GM19035 (cell line): Measurements from ENCODE around the gene KCNE2.
A peak's percentile ranks its signal among the peaks of the same experiment; 100 is the strongest.

Experiments used
- ATAC-seq: cut with Tn5 transposase; IDR thresholded peaks from one replicate; pipeline ENCODE4 v1.9.1; 2021; ENCODE audit not compliant: unreplicated experiment

Gene KCNE2

GRCh38 chr21:34363733-34364132 is at the start of gene KCNE2:
Gene KCNE2, plus strand, starts transcription at chr21:34364006. Its CDS starts 6,473 bp downstream, at chr21:34370479.
- no peak for ATAC-seq

GRCh38 chr21:34319585-34319984 is 44.2 kb upstream of the KCNE2 start:
- ATAC-seq, result no peak

GRCh38 chr21:34320011-34320410 is 43.8 kb upstream of the KCNE2 start:
- no peak for ATAC-seq

- ATAC-seq, result no peak
Measured at GRCh38 chr21:34330055-34330454, 33.8 kb upstream of the KCNE2 start.

DNA sequence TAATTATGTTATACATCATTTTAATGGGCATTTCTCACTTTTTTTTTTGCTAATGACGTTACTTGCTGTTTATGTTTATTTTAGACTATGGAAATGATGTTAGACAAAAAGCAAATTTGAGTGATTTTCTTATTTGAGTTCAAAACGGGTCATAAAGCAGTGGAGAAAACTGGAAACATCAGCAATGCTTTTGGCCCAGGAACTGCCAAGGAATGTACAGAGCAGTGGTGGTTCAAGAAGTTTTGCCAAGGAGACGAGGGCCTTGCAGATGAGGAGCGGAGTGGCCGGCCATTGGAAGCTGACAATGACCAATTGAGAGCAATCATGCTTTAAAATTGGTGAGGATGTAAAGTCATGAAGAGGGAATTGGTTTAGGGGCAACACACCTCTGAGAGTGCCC is 32.1 kb upstream of the KCNE2 start:
- no peak for ATAC-seq

GRCh38 chr21:34332347-34332746 is 31.5 kb upstream of the KCNE2 start:
- ATAC-seq, result no peak

DNA sequence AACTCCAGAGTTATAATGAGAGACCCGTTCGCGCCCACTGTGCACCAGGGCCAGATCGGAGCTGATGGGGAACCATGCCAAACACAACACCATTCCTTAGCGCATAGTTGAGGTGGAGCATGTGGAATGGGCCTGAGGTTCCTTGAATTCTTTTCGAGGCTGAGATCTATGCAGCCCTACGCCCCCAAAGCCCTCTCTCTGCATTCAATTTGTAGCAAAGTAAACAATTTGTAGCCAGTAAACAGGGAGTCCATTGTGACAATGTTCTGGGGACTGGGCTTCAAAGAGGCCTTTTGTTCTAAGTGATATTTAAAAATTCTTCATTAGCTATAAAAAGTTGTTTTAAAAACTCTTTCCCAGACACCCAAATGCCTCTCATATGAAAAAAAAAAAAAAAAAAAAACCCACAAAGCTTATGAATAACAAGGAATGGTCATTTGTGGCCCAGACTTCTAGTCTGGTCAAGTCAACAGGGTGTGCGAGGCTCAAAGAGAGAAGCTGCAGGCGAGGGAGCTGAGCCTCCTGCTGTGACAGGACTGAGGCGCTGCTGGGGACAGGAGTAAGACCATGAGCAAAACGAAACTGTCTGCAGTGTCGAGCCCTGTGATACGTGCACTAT is 30.6 kb upstream of the KCNE2 start:
- ATAC-seq, result no peak

GRCh38 chr21:34335316-34335715 is 28.5 kb upstream of the KCNE2 start:
- no peak for ATAC-seq

- ATAC-seq, result no peak
Measured at GRCh38 chr21:34336245-34336644, 27.6 kb upstream of the KCNE2 start.

DNA sequence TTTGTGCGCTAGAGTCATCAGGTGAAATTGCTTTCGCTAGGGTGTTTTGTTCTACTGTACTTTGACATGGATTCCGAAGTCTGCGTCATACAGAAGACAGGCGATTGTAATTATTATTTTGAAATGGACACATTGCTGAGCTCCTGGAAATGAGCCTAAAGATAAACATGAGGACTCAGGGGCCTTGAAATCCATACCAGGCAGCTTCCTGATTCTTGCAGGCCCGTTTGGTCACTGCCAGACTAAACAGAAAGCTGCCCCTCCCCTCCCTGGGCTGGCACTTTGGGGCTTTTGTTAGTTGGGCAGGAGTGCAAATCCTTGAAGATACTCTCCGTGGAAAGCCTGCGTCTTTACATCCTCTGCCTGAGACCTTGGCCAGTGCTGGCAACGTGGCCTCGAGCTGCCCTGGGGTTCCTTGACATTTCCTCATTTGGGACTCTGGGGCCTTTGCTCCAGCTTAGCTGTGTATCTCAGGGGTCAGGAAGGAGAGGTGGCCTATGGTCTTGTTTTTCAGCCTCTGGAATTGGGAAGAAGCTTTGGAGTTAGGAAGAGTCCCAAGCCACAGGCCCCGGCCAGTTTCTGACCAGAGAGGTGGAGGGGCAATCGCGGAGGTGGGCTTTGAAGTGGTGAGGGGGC is 26.9 kb upstream of the KCNE2 start:
- no peak for ATAC-seq

GRCh38 chr21:34337741-34338140 is 26.1 kb upstream of the KCNE2 start:
- no peak for ATAC-seq

- ATAC-seq, result no peak
Measured at GRCh38 chr21:34338226-34338625, 25.6 kb upstream of the KCNE2 start.

- ATAC-seq, result no peak
Measured at GRCh38 chr21:34340061-34340460, 23.7 kb upstream of the KCNE2 start.

- ATAC-seq, result no peak
Measured at GRCh38 chr21:34342476-34342875, 21.3 kb upstream of the KCNE2 start.

DNA sequence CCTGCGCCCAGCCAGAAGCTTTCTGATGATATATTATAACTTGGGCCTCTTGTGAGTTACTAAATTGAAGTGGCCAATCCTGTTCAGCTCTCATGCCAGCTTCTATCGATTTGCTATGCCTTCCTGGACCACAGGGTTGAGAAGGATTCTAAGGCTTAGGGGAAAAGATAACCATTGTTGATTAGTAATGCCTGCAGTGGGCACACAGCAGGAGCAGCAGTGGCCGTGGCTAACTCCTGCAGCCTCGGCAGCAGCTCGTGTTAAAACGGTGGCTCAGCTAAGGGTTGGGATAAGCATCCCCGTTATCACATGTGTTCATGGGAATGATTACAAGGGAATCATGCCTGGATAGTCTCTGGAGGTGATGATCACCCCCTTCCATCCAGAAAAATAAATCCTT is 20.5 kb upstream of the KCNE2 start:
- ATAC-seq, result no peak

DNA sequence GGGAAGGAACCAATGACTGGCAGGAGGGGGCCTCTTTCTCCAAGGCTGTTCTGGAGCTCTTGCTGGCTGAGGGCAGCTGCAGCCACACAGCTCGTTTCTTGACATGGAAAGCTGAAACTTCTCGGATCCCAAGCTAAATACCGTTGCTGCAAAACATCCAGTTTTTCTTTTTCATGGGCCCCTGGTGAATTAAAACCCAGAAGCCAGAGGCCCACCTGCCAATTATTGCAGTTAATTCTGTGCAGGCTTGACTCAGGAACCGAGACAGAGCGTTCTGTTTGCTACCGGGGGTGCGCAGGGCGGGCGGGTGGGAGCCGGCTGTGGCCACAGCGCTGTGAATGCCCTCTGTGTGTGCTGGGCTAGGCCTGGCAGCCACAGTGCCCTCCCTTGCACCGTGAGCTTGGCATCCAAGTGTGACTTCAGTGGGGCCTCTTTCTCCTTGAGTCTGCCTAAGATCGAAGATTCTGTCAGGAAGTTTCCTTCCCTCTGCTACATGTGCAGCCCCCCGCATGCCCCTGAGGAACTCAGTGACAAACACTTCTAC is 19.9 kb upstream of the KCNE2 start:
- no peak for ATAC-seq

- ATAC-seq, result no peak
Measured at GRCh38 chr21:34344584-34344983, 19.2 kb upstream of the KCNE2 start.

- no peak for ATAC-seq
Measured at GRCh38 chr21:34345091-34345871, 18.5 kb upstream of the KCNE2 start.

GRCh38 chr21:34345892-34346291 is 17.9 kb upstream of the KCNE2 start:
- no peak for ATAC-seq

GRCh38 chr21:34348890-34349519 is 14.8 kb upstream of the KCNE2 start:
- ATAC-seq, result no peak

DNA sequence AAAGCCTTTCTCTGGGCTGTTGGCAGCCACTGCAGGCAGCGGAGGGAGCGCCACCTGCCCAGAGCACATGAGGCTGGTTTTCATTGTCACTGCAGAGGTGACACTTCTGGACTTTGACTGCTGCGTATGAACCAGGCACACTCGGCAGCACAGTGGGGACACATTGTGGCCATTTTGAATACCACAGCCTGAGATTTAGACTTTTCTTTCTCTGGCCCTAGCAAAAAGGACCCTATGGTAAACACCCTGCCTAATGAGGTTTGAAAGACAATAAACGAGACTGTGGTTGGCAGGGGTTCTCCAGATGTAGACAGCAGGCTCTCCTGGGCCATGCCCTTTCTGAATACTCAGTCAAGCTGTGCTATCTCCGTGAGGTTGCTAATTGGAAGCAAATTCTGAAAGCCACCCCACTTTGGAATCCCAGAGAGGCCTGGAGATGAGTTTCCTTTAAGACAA is 12.0 kb upstream of the KCNE2 start:
- peak; percentile 84 for ATAC-seq
